ENCODE measurements around the gene ARMH2. TPM values are rescaled to one million over a fixed set of nuclear protein-coding genes. Genes with fewer than 3 reads are reported as not detected.
A peak's percentile ranks its signal among the peaks of the same experiment; 100 is the strongest.
"Not testable (repeated sequence)": the region's sequence is repeated elsewhere in the genome, so short reads cannot be mapped to it uniquely, and the experiment has no call there.

The ARMH2 gene
- total and polyA plus RNA-seq, 4 experiments from 2014 or later = 0.55 to 4.7 (median 3.1) TPM; not detected in 1

- Histone ChIP-seq H3K4me3 (ENCODE audit: low read length in 2 of 2) (peak within 1 kb of the TSS; percentile 95 to 98), H3K9me3 (ENCODE audit: control insufficient read depth in 1 of 2, low read length in 2 of 2) (no peaks in the 10 kb centered on the region), H3K4me1 (ENCODE audit: insufficient read depth, low read length) (peaks cover 30% of the 10 kb centered on the region), H3K36me3 (ENCODE audit: insufficient read depth, low read length) (no peaks in the 10 kb centered on the region), H3K27ac (ENCODE audit: low read depth, low read length) (peak within 1 kb of the TSS; percentile 85), H3K27me3 (ENCODE audit: insufficient read depth, low read length) (no peaks in the 10 kb centered on the region)
- Mint-ChIP-seq H3K4me1 (peaks cover 16 to 31% (median 18%) of the 10 kb centered on the region in 4 donors), H3K27me3 (no peaks in the 10 kb centered on the region), H3K4me3 (peak within 1 kb of the TSS; percentile 98 to 99 (median 99)), H3K9me3 (no peaks in the 10 kb centered on the region), H3K36me3 (peaks cover 0 to 13% of the 10 kb centered on the region in 2 donors), H3K27ac (peak within 1 kb of the TSS; percentile 97 to 98 (median 98))
- ChIA-PET CTCF (ENCODE audit: partially characterized antibody) (interaction anchor here (0.7 to 2.6 kb wide), 6 partner anchors 8 to 191 kb away, joined by 3 to 6 read pairs (median 4); partner anchors contain the start of gene C6orf62), POLR2A (ENCODE audit: partially characterized antibody) (interaction anchor here (0.8 to 2.6 kb wide), 11 partner anchors 9 to 296 kb away, joined by 3 to 29 read pairs (median 5); partner anchors contain the start of genes ACOT13, ALDH5A1, C6orf62 and TDP2)
- peak; percentile 93 to 97 (median 95) for DNase-seq
- intact Hi-C loops (cut with micrococcal nuclease) = loop anchor here (1.0 to 2.0 kb wide), 3 partner anchors 54 to 244 kb away; partner anchors contain the start of genes ACOT13 and TDP2
These were observed 23.8 kb downstream of the ARMH2 start, which contains the start of gene GMNN for GRCh38 chr6:24774696-24775519. TSS of gene GMNN (plus strand) at chr6:24774937. CDS start at chr6:24777247, 2,310 bp downstream.

- peaks cover 0 to 2% (median 0%) of the 10 kb centered on the region in 8 donors for H3K9me3 Mint-ChIP-seq
These were observed 30.4 kb downstream of the ARMH2 start for GRCh38 chr6:24768361-24768760.

DNA sequence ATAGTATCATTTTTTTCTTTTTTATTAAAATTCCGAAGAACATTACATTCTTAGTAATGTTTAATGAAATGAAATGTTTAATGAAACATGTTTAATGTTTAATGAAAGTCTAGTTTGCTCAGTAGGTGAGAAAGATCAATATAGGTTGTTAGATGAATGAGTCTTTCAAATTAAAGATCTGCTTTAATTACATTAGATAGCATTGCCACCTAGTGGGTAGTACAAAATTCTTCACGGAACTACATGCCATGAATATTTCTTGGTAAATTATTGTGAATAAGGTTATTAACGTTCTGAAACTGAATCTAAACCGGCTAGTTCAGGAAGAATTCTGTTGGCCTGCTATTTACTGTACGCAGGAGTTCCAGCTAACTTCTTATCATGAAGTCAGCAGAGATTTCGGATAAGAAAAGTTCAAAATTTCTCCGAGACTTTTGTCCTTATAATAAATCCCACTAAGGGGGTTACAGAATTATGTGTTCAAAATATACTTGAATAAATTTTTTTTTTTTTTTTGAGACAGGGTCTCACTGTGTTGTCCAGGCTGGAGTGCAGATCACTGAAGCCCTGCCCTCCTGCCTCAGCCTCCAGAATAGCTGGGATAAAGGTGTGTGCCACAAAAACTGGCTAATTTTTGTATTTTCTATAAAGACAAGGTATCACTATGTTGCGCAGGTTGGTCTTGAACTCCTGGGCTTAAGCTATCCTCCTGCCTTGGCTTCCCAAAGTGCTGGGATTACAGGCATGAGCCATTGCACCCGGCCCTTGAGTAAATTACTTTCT lies 31.8 kb downstream of the ARMH2 start:
- Mint-ChIP-seq H3K4me3 (no peak overlapping the region), H3K27ac (no peak overlapping the region), H3K4me1 (peaks cover 0 to 2% (median under 1%) of the 10 kb centered on the region in 4 donors), H3K36me3 (no peaks in the 10 kb centered on the region), H3K9me3 (peaks cover 0 to 2% (median 0%) of the 10 kb centered on the region in 8 donors), H3K27me3 (no peaks in the 10 kb centered on the region)
- Histone ChIP-seq H3K9me3 (ENCODE audit: control insufficient read depth in 1 of 2, low read length in 2 of 2) (no peaks in the 10 kb centered on the region), H3K4me3 (ENCODE audit: low read length in 2 of 2) (no peak overlapping the region), H3K36me3 (ENCODE audit: insufficient read depth, low read length) (no peaks in the 10 kb centered on the region), H3K4me1 (ENCODE audit: insufficient read depth, low read length) (no peaks in the 10 kb centered on the region), H3K27me3 (ENCODE audit: insufficient read depth, low read length) (no peaks in the 10 kb centered on the region), H3K27ac (ENCODE audit: low read depth, low read length) (no peak overlapping the region)
- peak in 4 of 5 donors; percentile 22 to 39 (median 34) for DNase-seq
- ChIA-PET POLR2A (ENCODE audit: partially characterized antibody) (interaction anchor here (0.7 kb wide), 1 partner anchor 194 kb away, joined by 3 read pairs; no protein-coding TSS in a partner anchor), CTCF (ENCODE audit: partially characterized antibody) (interaction anchor here (0.7 to 6.3 kb wide), 4 partner anchors 8 to 185 kb away, joined by 3 to 57 read pairs (median 4); no protein-coding TSS in a partner anchor)
- intact Hi-C loops (cut with micrococcal nuclease) = loop anchor here (1.0 kb wide), 1 partner anchor 186 kb away; no protein-coding TSS in a partner anchor

More at GRCh38 chr6:24768361-24768760, 30.4 kb downstream of the ARMH2 start:
- Mint-ChIP-seq H3K4me1 (peaks cover 0 to 2% (median 0%) of the 10 kb centered on the region in 4 donors), H3K27ac (peak overlapping the region in 1 of 7 donors; percentile 23), H3K36me3 (no peaks in the 10 kb centered on the region), H3K27me3 (no peaks in the 10 kb centered on the region), H3K4me3 (no peak overlapping the region)
- Histone ChIP-seq H3K27me3 (ENCODE audit: insufficient read depth, low read length) (no peaks in the 10 kb centered on the region), H3K9me3 (ENCODE audit: control insufficient read depth in 1 of 2, low read length in 2 of 2) (no peaks in the 10 kb centered on the region), H3K36me3 (ENCODE audit: insufficient read depth, low read length) (no peaks in the 10 kb centered on the region), H3K27ac (ENCODE audit: low read depth, low read length) (no peak overlapping the region), H3K4me3 (ENCODE audit: low read length in 2 of 2) (no peak overlapping the region), H3K4me1 (ENCODE audit: insufficient read depth, low read length) (no peaks in the 10 kb centered on the region)
- intact Hi-C loops (cut with micrococcal nuclease) = no loop called here
- CTCF ChIA-PET (ENCODE audit: partially characterized antibody) = interaction anchor here (6.3 kb wide), 1 partner anchor 186 kb away, joined by 57 read pairs; no protein-coding TSS in a partner anchor
- no peak for DNase-seq
- POLR2A ChIA-PET (ENCODE audit: partially characterized antibody) = no interaction called here

GRCh38 chr6:24765968-24766367 lies 32.7 kb downstream of the ARMH2 start:
- intact Hi-C loops (cut with micrococcal nuclease) = loop anchor here (1.0 kb wide), 1 partner anchor 185 kb away; no protein-coding TSS in a partner anchor
- H3K4me3 ChIP-seq (ENCODE audit: low read length in 2 of 2); DNase-seq; POLR2A ChIA-PET (ENCODE audit: partially characterized antibody); H3K27me3 Mint-ChIP-seq; H3K4me3 Mint-ChIP-seq; H3K4me1 Mint-ChIP-seq; H3K9me3 ChIP-seq (ENCODE audit: control insufficient read depth in 1 of 2, low read length in 2 of 2); H3K27me3 ChIP-seq (ENCODE audit: insufficient read depth, low read length); H3K9me3 Mint-ChIP-seq; H3K36me3 Mint-ChIP-seq; H3K4me1 ChIP-seq (ENCODE audit: insufficient read depth, low read length); H3K27ac ChIP-seq (ENCODE audit: low read depth, low read length); H3K36me3 ChIP-seq (ENCODE audit: insufficient read depth, low read length); H3K27ac Mint-ChIP-seq: not testable (repeated sequence)
- CTCF ChIA-PET (ENCODE audit: partially characterized antibody) = interaction anchor here (0.7 to 6.3 kb wide), 4 partner anchors 10 to 188 kb away, joined by 3 to 57 read pairs (median 4); partner anchors contain the start of gene GMNN

GRCh38 chr6:24764833-24765828 lies 33.6 kb downstream of the ARMH2 start:
- intact Hi-C loops (cut with micrococcal nuclease); H3K36me3 Mint-ChIP-seq: not testable (repeated sequence)

GRCh38 chr6:24763578-24763977 lies 35.1 kb downstream of the ARMH2 start:
- H3K27ac ChIP-seq (ENCODE audit: low read depth, low read length) = no peak overlapping the region
- H3K36me3 ChIP-seq (ENCODE audit: insufficient read depth, low read length) = no peaks in the 10 kb centered on the region
- DNase-seq = no peak
- H3K4me1 Mint-ChIP-seq = peaks cover 0 to 4% (median under 1%) of the 10 kb centered on the region in 4 donors
- ChIA-PET CTCF (ENCODE audit: partially characterized antibody) (interaction anchor here (6.3 kb wide), 1 partner anchor 182 kb away, joined by 57 read pairs; no protein-coding TSS in a partner anchor), POLR2A (ENCODE audit: partially characterized antibody) (no interaction called here)
- H3K27ac Mint-ChIP-seq = no peak overlapping the region
- H3K4me1 ChIP-seq (ENCODE audit: insufficient read depth, low read length) = no peaks in the 10 kb centered on the region
- no peaks in the 10 kb centered on the region for H3K9me3 ChIP-seq (ENCODE audit: control insufficient read depth in 1 of 2, low read length in 2 of 2)
- H3K27me3 ChIP-seq (ENCODE audit: insufficient read depth, low read length) = no peaks in the 10 kb centered on the region
- H3K4me3 Mint-ChIP-seq = no peak overlapping the region
- no peaks in the 10 kb centered on the region for H3K36me3 Mint-ChIP-seq
- H3K9me3 Mint-ChIP-seq = peaks cover 0 to 2% (median 0%) of the 10 kb centered on the region in 8 donors
- intact Hi-C loops (cut with micrococcal nuclease) = no loop called here
- H3K4me3 ChIP-seq (ENCODE audit: low read length in 2 of 2) = no peak overlapping the region
- H3K27me3 Mint-ChIP-seq = no peaks in the 10 kb centered on the region

More at GRCh38 chr6:24764833-24765828, 33.6 kb downstream of the ARMH2 start:
- POLR2A ChIA-PET (ENCODE audit: partially characterized antibody); DNase-seq; H3K27ac Mint-ChIP-seq; H3K9me3 ChIP-seq (ENCODE audit: control insufficient read depth in 1 of 2, low read length in 2 of 2); H3K4me3 ChIP-seq (ENCODE audit: low read length in 2 of 2); H3K27me3 ChIP-seq (ENCODE audit: insufficient read depth, low read length); H3K4me1 ChIP-seq (ENCODE audit: insufficient read depth, low read length); H3K4me3 Mint-ChIP-seq; H3K4me1 Mint-ChIP-seq; H3K27me3 Mint-ChIP-seq; H3K9me3 Mint-ChIP-seq; H3K36me3 ChIP-seq (ENCODE audit: insufficient read depth, low read length); H3K27ac ChIP-seq (ENCODE audit: low read depth, low read length): not testable (repeated sequence)
- CTCF ChIA-PET (ENCODE audit: partially characterized antibody) = interaction anchor here (1.0 to 6.3 kb wide), 4 partner anchors 10 to 188 kb away, joined by 3 to 57 read pairs (median 5); partner anchors contain the start of gene GMNN
